DOHH2 (cell line): ENCODE measurements around the gene XKR7.

Experiments used
- EZH2phosphoT487 ChIP-seq: fragments of 200-600 bp; sonication (generic); IDR thresholded peaks from 2 replicates; pipeline ENCODE4 v1.6.1; 2017; ENCODE audit warnings: borderline replicate concordance, mild to moderate bottlenecking, antibody characterized with exemption, low read length, moderate library complexity, mixed read lengths
- TF ChIP-seq, protein P1 (sequence below): fragments of 200-600 bp; sonication (generic); IDR thresholded peaks from one replicate; pipeline ENCODE4 v1.5.1; 2014; ENCODE audit warnings: antibody characterized with exemption, mild to moderate bottlenecking, low read depth, low read length; ENCODE audit not compliant: poor library complexity, severe bottlenecking

GRCh38 chr20:32031007-32031958 is 63.3 kb downstream of the XKR7 start:
- TF ChIP-seq, protein P1, sequence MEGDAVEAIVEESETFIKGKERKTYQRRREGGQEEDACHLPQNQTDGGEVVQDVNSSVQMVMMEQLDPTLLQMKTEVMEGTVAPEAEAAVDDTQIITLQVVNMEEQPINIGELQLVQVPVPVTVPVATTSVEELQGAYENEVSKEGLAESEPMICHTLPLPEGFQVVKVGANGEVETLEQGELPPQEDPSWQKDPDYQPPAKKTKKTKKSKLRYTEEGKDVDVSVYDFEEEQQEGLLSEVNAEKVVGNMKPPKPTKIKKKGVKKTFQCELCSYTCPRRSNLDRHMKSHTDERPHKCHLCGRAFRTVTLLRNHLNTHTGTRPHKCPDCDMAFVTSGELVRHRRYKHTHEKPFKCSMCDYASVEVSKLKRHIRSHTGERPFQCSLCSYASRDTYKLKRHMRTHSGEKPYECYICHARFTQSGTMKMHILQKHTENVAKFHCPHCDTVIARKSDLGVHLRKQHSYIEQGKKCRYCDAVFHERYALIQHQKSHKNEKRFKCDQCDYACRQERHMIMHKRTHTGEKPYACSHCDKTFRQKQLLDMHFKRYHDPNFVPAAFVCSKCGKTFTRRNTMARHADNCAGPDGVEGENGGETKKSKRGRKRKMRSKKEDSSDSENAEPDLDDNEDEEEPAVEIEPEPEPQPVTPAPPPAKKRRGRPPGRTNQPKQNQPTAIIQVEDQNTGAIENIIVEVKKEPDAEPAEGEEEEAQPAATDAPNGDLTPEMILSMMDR, result peak; percentile 100
- TF ChIP-seq EZH2phosphoT487, result no peak
